HL-60 (cell line): Measurements from ENCODE around the gene DDAH1.

ENCODE experiments used
- DNase-seq, 2 experiments: peaks; one replicate each; pipeline ENCODE4 v3.0.0-alpha.2; 2010 to 2020; ENCODE audit warnings: low read depth in 1 of 2, low spot score in 1 of 2
- H3K27ac ChIP-seq: fragments of 250-450 bp; sonication (Bioruptor Pico); replicated peaks from 2 replicates; pipeline ENCODE4 v1.5.1; 2020; ENCODE audit warnings: mild to moderate bottlenecking, moderate library complexity
- H3K27me3 ChIP-seq: fragments of 250-450 bp; sonication (Bioruptor Pico); 2 replicates; pipeline ENCODE4 v1.5.1; 2021; ENCODE audit warnings: mild to moderate bottlenecking, moderate library complexity; ENCODE audit not compliant: insufficient read depth, poor library complexity, severe bottlenecking
- H3K4me3 ChIP-seq: replicated peaks from 2 replicates; pipeline ENCODE4 v1.5.1; 2011; ENCODE audit warnings: mild to moderate bottlenecking, control low read depth, low read length; ENCODE audit not compliant: insufficient read depth
- GABPA ChIP-seq: IDR thresholded peaks from 2 replicates; pipeline ENCODE4 v1.6.1; 2012; ENCODE audit warnings: low read depth
- POLR2AphosphoS5 ChIP-seq: IDR thresholded peaks from 2 replicates; pipeline ENCODE4 v1.6.1; 2012; ENCODE audit warnings: low read depth
- SPI1 ChIP-seq: IDR thresholded peaks from 2 replicates; pipeline ENCODE4 v1.6.1; 2012; ENCODE audit warnings: low read depth, mild to moderate bottlenecking, borderline replicate concordance
- TF ChIP-seq, protein P1 (sequence below): IDR thresholded peaks from 2 replicates; pipeline ENCODE4 v1.6.1; 2012; ENCODE audit warnings: low read depth; ENCODE audit not compliant: insufficient replicate concordance
- TF ChIP-seq, protein P2 (sequence below): IDR thresholded peaks from one replicate; pipeline ENCODE4 v1.5.1; 2011; ENCODE audit warnings: low read length, control low read depth, inconsistent platforms; ENCODE audit not compliant: insufficient read depth

Gene DDAH1

DNA sequence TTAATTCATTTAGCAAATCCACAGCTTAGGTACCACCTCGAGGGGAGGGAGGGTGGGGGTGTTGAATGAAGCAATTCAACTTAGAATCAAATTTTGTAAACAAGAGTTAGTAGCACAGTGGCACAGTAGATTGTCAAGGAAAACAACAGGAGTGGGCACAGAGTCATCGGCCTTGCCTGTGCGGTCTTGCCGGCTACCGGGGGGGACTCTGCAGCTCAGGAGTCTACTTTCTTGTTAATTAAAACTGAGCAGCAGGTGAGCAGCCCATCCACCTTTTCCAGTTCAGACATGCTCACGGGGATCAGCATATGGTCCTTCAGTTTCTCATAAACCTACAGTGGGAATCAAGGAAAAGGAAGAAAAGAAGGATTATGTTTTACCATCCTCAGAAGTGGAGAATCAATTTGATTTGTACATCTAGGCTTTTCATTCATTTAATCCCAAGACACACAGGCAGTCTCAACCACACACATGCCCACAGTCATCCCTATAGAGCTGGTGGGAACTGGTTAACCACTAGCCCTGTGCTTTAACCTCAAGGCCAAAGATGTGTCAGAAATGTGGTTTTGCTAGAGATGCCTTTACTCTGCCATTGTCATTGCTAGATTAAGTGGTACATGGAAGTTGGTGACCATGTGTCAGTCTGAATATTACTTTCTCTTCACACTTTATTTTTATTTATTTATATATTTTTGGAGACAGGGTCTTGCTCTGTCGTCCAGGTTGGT, 143.6 kb downstream of the DDAH1 start:
- H3K27me3 ChIP-seq = no peaks in the 10 kb centered on the region
- peak in 1 of 2 experiments; percentile 18 for DNase-seq
- no peak overlapping the region for H3K27ac ChIP-seq
- no peak overlapping the region for H3K4me3 ChIP-seq
- TF ChIP-seq, protein P1, sequence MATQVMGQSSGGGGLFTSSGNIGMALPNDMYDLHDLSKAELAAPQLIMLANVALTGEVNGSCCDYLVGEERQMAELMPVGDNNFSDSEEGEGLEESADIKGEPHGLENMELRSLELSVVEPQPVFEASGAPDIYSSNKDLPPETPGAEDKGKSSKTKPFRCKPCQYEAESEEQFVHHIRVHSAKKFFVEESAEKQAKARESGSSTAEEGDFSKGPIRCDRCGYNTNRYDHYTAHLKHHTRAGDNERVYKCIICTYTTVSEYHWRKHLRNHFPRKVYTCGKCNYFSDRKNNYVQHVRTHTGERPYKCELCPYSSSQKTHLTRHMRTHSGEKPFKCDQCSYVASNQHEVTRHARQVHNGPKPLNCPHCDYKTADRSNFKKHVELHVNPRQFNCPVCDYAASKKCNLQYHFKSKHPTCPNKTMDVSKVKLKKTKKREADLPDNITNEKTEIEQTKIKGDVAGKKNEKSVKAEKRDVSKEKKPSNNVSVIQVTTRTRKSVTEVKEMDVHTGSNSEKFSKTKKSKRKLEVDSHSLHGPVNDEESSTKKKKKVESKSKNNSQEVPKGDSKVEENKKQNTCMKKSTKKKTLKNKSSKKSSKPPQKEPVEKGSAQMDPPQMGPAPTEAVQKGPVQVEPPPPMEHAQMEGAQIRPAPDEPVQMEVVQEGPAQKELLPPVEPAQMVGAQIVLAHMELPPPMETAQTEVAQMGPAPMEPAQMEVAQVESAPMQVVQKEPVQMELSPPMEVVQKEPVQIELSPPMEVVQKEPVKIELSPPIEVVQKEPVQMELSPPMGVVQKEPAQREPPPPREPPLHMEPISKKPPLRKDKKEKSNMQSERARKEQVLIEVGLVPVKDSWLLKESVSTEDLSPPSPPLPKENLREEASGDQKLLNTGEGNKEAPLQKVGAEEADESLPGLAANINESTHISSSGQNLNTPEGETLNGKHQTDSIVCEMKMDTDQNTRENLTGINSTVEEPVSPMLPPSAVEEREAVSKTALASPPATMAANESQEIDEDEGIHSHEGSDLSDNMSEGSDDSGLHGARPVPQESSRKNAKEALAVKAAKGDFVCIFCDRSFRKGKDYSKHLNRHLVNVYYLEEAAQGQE = no peak
- 0 out of 2 replicates have a peak, but pooled peaks have one; percentile 22 for TF ChIP-seq POLR2AphosphoS5

DNA sequence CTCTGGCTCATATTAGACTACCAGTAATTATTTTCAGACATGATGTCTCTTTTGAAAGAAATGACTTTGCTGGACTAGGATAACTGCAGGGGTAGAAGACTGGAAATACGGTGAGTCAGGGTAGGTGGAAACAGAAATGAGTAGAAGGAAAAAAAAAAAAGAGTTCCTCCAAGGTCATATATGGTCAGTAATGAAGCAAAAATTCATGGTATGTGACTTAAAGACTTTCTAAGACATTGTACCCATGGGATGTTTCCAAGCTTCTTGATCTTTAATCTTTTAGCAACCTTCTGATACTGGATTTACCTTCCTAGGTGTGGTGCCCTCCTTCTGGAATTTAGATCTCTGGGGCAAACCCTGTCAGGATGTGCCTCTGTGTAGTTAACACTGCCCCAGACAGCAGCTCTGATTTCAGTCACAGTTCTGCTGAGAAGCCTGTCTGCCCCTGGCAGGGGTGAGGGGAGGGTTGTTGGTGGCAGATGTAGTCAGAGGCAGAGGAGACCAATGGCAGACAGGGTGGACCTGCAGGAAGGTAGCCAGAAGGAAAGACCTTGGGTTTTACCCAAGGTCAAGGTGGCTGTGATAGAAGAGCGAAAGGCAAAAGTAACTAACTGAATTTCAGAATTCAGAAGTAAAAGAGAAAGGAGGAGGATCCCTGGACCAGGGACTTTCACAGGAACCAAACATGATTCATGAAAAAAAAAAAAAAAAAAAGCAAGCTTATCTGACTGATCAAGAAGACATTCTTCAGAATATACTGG, 144.4 kb downstream of the DDAH1 start:
- DNase-seq = no peak
- no peak overlapping the region for H3K4me3 ChIP-seq
- TF ChIP-seq, protein P1 = no peak
- no peak for TF ChIP-seq SPI1
- TF ChIP-seq, protein P2, sequence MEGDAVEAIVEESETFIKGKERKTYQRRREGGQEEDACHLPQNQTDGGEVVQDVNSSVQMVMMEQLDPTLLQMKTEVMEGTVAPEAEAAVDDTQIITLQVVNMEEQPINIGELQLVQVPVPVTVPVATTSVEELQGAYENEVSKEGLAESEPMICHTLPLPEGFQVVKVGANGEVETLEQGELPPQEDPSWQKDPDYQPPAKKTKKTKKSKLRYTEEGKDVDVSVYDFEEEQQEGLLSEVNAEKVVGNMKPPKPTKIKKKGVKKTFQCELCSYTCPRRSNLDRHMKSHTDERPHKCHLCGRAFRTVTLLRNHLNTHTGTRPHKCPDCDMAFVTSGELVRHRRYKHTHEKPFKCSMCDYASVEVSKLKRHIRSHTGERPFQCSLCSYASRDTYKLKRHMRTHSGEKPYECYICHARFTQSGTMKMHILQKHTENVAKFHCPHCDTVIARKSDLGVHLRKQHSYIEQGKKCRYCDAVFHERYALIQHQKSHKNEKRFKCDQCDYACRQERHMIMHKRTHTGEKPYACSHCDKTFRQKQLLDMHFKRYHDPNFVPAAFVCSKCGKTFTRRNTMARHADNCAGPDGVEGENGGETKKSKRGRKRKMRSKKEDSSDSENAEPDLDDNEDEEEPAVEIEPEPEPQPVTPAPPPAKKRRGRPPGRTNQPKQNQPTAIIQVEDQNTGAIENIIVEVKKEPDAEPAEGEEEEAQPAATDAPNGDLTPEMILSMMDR = no peak
- TF ChIP-seq POLR2AphosphoS5 = no peak
- no peak for TF ChIP-seq GABPA
- no peaks in the 10 kb centered on the region for H3K27me3 ChIP-seq
- H3K27ac ChIP-seq = no peak overlapping the region

DNA sequence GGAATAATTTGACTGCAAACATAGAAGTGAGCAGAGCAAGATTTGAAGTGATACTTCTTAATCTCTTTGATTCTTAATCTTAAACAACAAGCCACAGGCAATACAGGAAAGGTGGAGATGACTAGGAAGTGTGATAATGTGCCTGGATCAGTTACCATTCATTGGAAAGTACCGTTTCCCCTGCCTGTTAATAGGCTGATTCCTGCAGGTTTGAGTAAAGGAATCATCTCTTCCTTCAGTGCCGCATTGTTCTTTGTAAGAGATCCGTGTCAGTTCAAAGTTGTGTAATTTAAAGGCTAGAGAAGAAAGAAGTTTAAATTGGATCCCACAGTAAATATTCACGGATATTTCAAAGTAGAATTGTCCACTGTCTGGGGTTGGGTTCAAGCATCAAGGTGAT, 145.0 kb downstream of the DDAH1 start:
- no peak overlapping the region for H3K4me3 ChIP-seq
- no peak overlapping the region for H3K27ac ChIP-seq
- DNase-seq = no peak
- H3K27me3 ChIP-seq = no peaks in the 10 kb centered on the region
- TF ChIP-seq, protein P2 = no peak
- TF ChIP-seq POLR2AphosphoS5 = no peak
- TF ChIP-seq, protein P1 = no peak
- TF ChIP-seq GABPA = no peak
- no peak for TF ChIP-seq SPI1
